22Rv1 (cell line): ENCODE results near the gene PAK4.
A peak's percentile ranks its signal among the peaks of the same experiment; 100 is the strongest.
"Not testable (repeated sequence)": the region's sequence is repeated elsewhere in the genome, so short reads cannot be mapped to it uniquely, and the experiment has no call there.

Source experiments
- H3K27ac ChIP-seq: fragments of 450-650 bp; 2 replicates; pipeline ENCODE4 v1.5.1; 2017
- CTCF ChIP-seq: fragments of 450-650 bp; IDR thresholded peaks from 2 replicates; pipeline ENCODE4 v1.5.1; 2017; ENCODE audit warnings: mild to moderate bottlenecking
- ZFX ChIP-seq: fragments of 450-650 bp; IDR thresholded peaks from 2 replicates; pipeline ENCODE4 v1.6.1; 2017; ENCODE audit warnings: antibody characterized with exemption, borderline replicate concordance

PAK4 gene

GRCh38 chr19:39113199-39113598 is 12.4 kb upstream of the PAK4 start:
- H3K27ac ChIP-seq: no peak overlapping the region
- TF ChIP-seq CTCF (no peak), ZFX (no peak)

- TF ChIP-seq CTCF (no peak), ZFX (no peak)
Observed at GRCh38 chr19:39115105-39115847, 10.3 kb upstream of the PAK4 start.

GRCh38 chr19:39117023-39117422 is 8.6 kb upstream of the PAK4 start:
- H3K27ac ChIP-seq: not testable (repeated sequence)

More at GRCh38 chr19:39115105-39115847, 10.3 kb upstream of the PAK4 start:
- H3K27ac ChIP-seq: no peak overlapping the region

GRCh38 chr19:39119830-39120229 is 5.8 kb upstream of the PAK4 start:
- no peak overlapping the region for H3K27ac ChIP-seq
- no peak for TF ChIP-seq CTCF
- no peak for TF ChIP-seq ZFX

- peak overlapping the region; percentile 20; the same call in 1 of the 2 replicates for H3K27ac ChIP-seq
- TF ChIP-seq ZFX (no peak), CTCF (no peak)
Observed at GRCh38 chr19:39122934-39123731, 2.5 kb upstream of the PAK4 start.

- TF ChIP-seq CTCF: no peak
- TF ChIP-seq ZFX: no peak
- peak overlapping the region; percentile 97; the same call in 1 of the 2 replicates for H3K27ac ChIP-seq
Observed at GRCh38 chr19:39124136-39124764, 1.3 kb upstream of the PAK4 start.

- peak overlapping the region; percentile 97 for H3K27ac ChIP-seq
- TF ChIP-seq ZFX (no peak), CTCF (no peak)
Observed at GRCh38 chr19:39125199-39125553, 410 bp upstream of the PAK4 start.
